NT2/D1 (cell line): ENCODE measurements around the gene TMOD4.

Experiments
- SUZ12 ChIP-seq: IDR thresholded peaks from 2 replicates; pipeline ENCODE4 v1.6.1; 2011; ENCODE audit not compliant: insufficient read length, insufficient read depth; ENCODE audit errors: extremely low read depth
- ZNF274 ChIP-seq: IDR thresholded peaks from 2 replicates; pipeline ENCODE4 v1.6.1; 2011; ENCODE audit warnings: mild to moderate bottlenecking, low read depth, low read length

DNA sequence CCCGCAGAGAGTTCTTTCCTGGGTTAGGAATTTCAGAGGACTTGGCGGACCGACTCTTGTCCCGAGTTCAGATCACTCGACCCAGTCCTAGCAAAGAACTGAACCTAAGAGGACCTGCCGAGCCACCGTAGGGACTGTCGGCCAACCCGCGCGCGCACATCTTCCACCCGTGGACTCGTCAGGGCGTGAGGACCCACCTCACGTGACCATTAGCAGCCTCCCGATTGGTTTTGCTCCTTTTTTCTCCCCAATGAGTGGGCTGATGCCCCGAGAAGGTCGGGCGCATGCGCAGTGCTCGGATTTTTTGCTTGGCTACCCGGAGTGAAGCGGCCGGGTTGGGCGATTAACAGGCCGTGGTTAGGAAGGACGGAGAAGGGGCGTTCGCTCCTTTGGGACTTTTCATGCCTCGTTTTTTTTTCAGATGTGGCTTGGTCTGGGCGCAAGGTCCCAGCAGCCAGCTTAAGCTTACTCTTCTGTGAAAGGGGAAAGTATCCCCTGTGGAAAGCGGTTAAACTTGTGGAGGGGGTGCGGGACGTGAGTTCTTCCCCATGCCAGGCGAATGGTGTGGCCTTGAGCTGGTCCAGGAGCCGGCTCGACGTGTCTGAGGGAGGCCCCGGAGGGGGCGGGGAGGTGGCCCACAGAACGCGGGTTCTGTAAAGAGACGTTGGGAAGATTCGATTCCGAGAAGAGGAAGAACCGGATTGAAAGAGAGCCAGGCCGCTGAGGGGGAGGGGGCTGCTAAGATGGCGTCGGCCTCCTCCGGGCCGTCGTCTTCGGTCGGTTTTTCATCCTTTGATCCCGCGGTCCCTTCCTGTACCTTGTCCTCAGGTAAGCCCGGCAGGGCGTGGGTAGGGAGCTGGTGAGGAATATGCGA lies 22.7 kb upstream of the TMOD4 start, which contains the start of gene PIP5K1A:
- TF ChIP-seq ZNF274 (no peak), SUZ12 (no peak)
